ENCODE results near the gene BTC. TPM values are rescaled to one million over a fixed set of nuclear protein-coding genes. Genes with fewer than 3 reads are reported as not detected.

Gene BTC
- total RNA-seq, 4 donors from 2014 or later: 0.95 to 2.6 (median 1.7) TPM

- ATAC-seq (ENCODE audit: low FRiP score): no peak
- DNase-seq (ENCODE audit: low spot score): no peak
- TF ChIP-seq CTCF (IDR thresholded peaks at IDR 0.05): no peak
These were observed 3.7 kb downstream of the BTC start for GRCh38 chr4:74790652-74791051.

- TF ChIP-seq CTCF (IDR thresholded peaks at IDR 0.05): no peak
- ATAC-seq (ENCODE audit: low FRiP score) (no peak), DNase-seq (ENCODE audit: low spot score) (no peak)
These were observed 4.8 kb downstream of the BTC start for GRCh38 chr4:74789518-74789917.

DNA sequence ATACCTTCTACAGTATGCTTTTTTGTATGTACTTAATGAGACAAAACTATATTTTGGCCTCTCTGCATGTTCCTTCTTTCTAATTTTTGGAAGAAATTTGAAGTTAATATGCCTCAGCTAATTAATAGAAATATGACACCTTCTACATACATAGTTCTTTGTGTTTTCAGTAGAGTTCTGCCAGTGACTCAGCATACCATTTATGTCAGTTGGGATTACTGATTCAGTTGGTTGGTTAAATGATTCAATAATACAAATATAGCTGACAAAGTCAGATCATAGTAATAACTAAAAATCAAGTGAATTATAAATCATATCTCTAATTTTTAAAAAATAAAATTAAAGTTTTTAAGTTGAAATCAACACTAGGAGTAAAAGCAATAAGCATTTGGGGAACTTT is 16.8 kb downstream of the BTC start:
- no peak for TF ChIP-seq CTCF (IDR thresholded peaks at IDR 0.05)
- no peak for ATAC-seq (ENCODE audit: low FRiP score)
- DNase-seq (ENCODE audit: low spot score): no peak

DNA sequence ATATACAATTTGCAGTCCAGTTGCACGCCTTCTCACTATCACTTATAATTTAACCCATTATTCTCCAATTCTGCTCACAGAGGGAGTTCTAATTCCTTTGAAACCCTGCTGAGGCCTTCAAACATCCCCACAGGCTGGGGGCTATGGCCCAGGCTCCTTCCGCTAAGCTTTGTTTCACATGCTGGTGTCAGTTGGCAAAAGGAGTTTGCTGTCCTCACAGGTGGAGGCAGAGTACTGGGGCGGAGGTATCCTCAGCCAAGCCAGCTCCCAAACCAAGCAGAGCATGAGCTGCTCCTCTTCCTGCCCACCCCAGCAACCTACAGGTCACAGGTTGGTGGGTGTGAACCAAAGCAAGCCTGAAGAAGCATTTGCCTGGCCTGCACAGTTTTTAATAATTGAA is 21.5 kb downstream of the BTC start:
- DNase-seq (ENCODE audit: low spot score) (no peak), ATAC-seq (ENCODE audit: low FRiP score) (no peak)
- TF ChIP-seq CTCF (IDR thresholded peaks at IDR 0.05): no peak

DNA sequence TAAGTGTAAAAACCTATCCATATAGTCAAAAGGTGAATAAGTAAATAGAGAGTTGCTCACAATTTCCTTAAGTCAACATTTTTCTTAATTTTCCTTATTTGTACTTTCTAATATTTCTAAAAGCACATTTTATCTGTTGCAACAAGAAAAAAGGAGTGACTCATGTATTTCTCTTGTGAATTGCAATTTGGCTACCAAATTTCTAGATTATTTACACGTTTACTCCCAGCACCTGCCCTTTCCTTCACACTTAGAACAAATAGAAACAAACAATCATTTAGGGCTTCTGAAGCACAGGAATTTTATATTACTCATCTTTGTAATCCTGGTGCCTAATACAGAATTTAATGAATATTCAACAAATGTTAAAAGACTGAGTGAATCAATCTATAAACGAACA is 22.2 kb downstream of the BTC start:
- no peak for TF ChIP-seq CTCF (IDR thresholded peaks at IDR 0.05)
- no peak for DNase-seq (ENCODE audit: low spot score)
- ATAC-seq (ENCODE audit: low FRiP score): no peak

DNA sequence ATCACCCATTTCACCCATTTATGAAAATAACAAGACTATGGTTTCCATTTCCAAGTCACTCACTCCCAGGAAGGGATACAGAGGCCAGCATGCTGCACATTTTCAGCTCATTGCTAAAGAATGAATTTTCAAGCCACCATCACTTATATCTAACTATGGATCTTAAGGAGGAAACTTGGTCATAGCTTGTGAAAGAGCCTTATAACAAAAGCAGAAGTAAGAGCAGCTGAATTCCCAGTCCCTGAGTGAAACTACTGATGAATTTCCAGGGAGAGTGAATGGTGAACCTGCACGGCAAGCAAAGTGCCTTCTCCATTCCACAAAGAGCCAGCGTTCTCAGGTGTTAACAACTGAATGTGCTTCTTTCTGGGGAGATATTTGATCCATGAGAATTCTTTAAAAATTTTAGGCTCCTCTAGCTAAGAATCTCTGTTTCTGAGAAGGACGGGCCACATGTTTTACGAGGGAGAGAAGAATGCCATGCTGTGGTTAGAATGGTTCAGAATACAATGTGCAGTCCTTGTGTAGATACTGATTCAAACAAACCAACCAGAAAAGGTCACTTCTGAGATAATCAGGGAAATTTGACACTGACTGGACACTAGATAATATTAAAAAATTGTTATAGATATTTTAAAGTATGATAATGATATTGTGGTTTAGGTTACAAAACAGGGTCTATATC is 24.0 kb downstream of the BTC start:
- ATAC-seq (ENCODE audit: low FRiP score) (no peak), DNase-seq (ENCODE audit: low spot score) (no peak)
- TF ChIP-seq CTCF (IDR thresholded peaks at IDR 0.05): no peak

DNA sequence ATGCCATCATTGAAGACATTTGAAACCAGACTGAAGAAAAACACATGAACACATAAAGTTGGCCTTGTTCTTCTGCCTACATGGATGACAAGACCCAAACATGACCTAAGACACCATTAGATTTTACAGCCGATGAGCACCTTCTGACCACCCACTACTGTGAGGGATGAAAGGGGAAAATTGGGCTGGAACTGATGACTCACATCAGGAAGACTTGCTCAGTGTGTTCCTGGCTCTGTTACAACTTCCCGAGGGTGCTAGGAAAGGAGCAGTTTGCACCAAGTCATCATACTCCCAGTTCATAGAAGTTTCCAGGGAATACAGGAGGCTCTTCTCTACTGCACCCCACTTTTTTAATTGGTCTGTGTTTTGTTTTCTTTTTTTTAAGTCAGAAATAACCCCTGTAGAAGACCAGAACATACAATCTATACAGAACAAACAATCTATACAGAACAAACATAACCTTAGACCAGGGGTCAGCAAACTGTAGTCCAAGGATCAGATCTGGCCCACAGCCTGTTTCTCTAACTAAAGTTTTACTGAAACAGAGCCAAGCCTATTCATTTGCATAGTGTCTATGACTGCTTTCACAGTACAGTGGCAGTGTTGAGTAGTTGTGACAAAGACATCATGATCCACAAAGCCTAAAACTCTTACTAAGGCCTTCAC is 25.3 kb downstream of the BTC start:
- DNase-seq (ENCODE audit: low spot score): no peak
- TF ChIP-seq CTCF (IDR thresholded peaks at IDR 0.05): no peak
- no peak for ATAC-seq (ENCODE audit: low FRiP score)

Measured in omental fat pad (tissue), 4 donors.